GM12864 (cell line): Measurements from ENCODE around the gene NCBP2.
A peak's percentile ranks its signal among the peaks of the same experiment; 100 is the strongest.

Experiments used
- DNase-seq: peaks from one replicate; pipeline ENCODE4 v3.0.0-alpha.2; 2011; ENCODE audit warnings: low read depth
- H3K4me3 ChIP-seq: 2 replicates; pipeline ENCODE4 v1.5.1; 2011; ENCODE audit warnings: mild to moderate bottlenecking, low read depth, low read length, control low read depth
- CTCF ChIP-seq: IDR thresholded peaks from 2 replicates; pipeline ENCODE4 v1.5.1; 2011; ENCODE audit warnings: low read depth, mild to moderate bottlenecking, moderate library complexity, low read length, control low read depth, inconsistent platforms; ENCODE audit errors: missing control alignments

Gene NCBP2

GRCh38 chr3:196967412-196968232 is 25.3 kb upstream of the NCBP2 start:
- DNase-seq, result no peak
- TF ChIP-seq CTCF, result no peak
- H3K4me3 ChIP-seq, result peak overlapping the region; percentile 61

GRCh38 chr3:196966526-196967401 is 24.4 kb upstream of the NCBP2 start:
- no peak overlapping the region for H3K4me3 ChIP-seq
- DNase-seq, result no peak
- TF ChIP-seq CTCF, result no peak

- H3K4me3 ChIP-seq, result no peak overlapping the region
- TF ChIP-seq CTCF, result no peak
- DNase-seq, result no peak
These were observed 23.5 kb upstream of the NCBP2 start for GRCh38 chr3:196965804-196966173.

- no peak for TF ChIP-seq CTCF
- DNase-seq, result no peak
- H3K4me3 ChIP-seq, result no peak overlapping the region
These were observed 22.9 kb upstream of the NCBP2 start for GRCh38 chr3:196965112-196965803.

GRCh38 chr3:196963631-196963953 is 21.3 kb upstream of the NCBP2 start:
- DNase-seq, result no peak
- TF ChIP-seq CTCF, result no peak
- H3K4me3 ChIP-seq, result no peak overlapping the region

- no peak for DNase-seq
- no peak overlapping the region for H3K4me3 ChIP-seq
- TF ChIP-seq CTCF, result no peak
These were observed 20.8 kb upstream of the NCBP2 start for GRCh38 chr3:196962930-196963630.
